HepG2 (cell line): Measurements from ENCODE around the gene HMCN1. TPM values are rescaled to one million over a fixed set of nuclear protein-coding genes. Genes with fewer than 3 reads are reported as not detected.

Experiments used
- RFXAP ChIP-seq: sonication (generic); formaldehyde crosslinking; IDR thresholded peaks from 2 replicates; pipeline ENCODE4 v1.4.0; 2020; ENCODE audit warnings: missing genetic modification reagents, borderline replicate concordance
- RNF2 ChIP-seq: fragments of 450-650 bp; conservative IDR thresholded peaks from 2 replicates; pipeline ENCODE4 v1.6.1; 2016; ENCODE audit warnings: low read depth
- TAF1 ChIP-seq: sonication (generic); formaldehyde crosslinking; IDR thresholded peaks from 2 replicates; pipeline ENCODE4 v1.4.0; 2020; ENCODE audit warnings: missing genetic modification reagents
- ZNF468 ChIP-seq: sonication (generic); formaldehyde crosslinking; IDR thresholded peaks from 2 replicates; pipeline ENCODE4 v1.8.0; 2022; ENCODE audit warnings: mild to moderate bottlenecking, moderate library complexity, missing genetic modification reagents
- ZNF790 ChIP-seq: sonication (generic); formaldehyde crosslinking; IDR thresholded peaks from 2 replicates; pipeline ENCODE4 v1.8.0; 2022; ENCODE audit warnings: missing genetic modification reagents, mild to moderate bottlenecking, borderline replicate concordance
- ZNF839 ChIP-seq: sonication (generic); formaldehyde crosslinking; IDR thresholded peaks from 2 replicates; pipeline ENCODE4 v1.4.0; 2020; ENCODE audit warnings: missing genetic modification reagents, mild to moderate bottlenecking, borderline replicate concordance
- polyA plus RNA-seq, 8 experiments: library from polyadenylated mRNA; depleted of rRNA in 3 of 8; stranded (reverse) in 7 of 8; unstranded in 1 of 8; fragments of >200 nt; fragmentation: Illumina TruSeq in 4 of 8; extraction: Trizol in 4 of 8; gene quantifications; 2 replicates each; pipeline versions ENCODE4 v1.2.1 to v1.2.3, GENCODE V29; 2011 to 2016; ENCODE audit warnings: low read depth in 4 of 8, missing spikeins in 1 of 8, mixed read lengths in 1 of 8; ENCODE audit not compliant: insufficient read depth in 1 of 8
- total RNA-seq, 5 experiments: library from RNA; depleted of rRNA; stranded (reverse); fragments of >200 nt; fragmentation: Illumina TruSeq; extraction: Trizol; gene quantifications; 2 replicates each; pipeline ENCODE4 v1.2.3, GENCODE V29; 2016; ENCODE audit warnings: low read depth in 1 of 5
- TF ChIP-seq, protein P1 (sequence below): sonication (generic); formaldehyde crosslinking; IDR thresholded peaks from 2 replicates; pipeline ENCODE4 v1.5.0; 2020; ENCODE audit warnings: missing genetic modification reagents
- TF ChIP-seq, protein P2 (sequence below): sonication (generic); formaldehyde crosslinking; IDR thresholded peaks from 2 replicates; pipeline ENCODE4 v1.8.0; 2022; ENCODE audit warnings: mild to moderate bottlenecking, missing genetic modification reagents; ENCODE audit not compliant: insufficient replicate concordance
- TF ChIP-seq, protein P3 (sequence below): sonication (generic); formaldehyde crosslinking; IDR thresholded peaks from 2 replicates; pipeline ENCODE4 v1.4.0; 2020; ENCODE audit warnings: missing genetic modification reagents
- TF ChIP-seq, protein P4 (sequence below), 2 experiments: sonication (generic) in 1 of 2; formaldehyde crosslinking in 1 of 2; IDR thresholded peaks; 2 replicates each; pipeline versions ENCODE4 v1.4.0 to v1.6.1; 2016 to 2020; ENCODE audit warnings: borderline replicate concordance in 1 of 2, low read depth in 1 of 2, mild to moderate bottlenecking in 1 of 2, missing genetic modification reagents in 1 of 2
- TF ChIP-seq, protein P5 (sequence below): sonication (generic); formaldehyde crosslinking; conservative IDR thresholded peaks from 2 replicates; pipeline ENCODE4 v1.4.0; 2020; ENCODE audit warnings: missing genetic modification reagents
- TF ChIP-seq, protein P6 (sequence below): IDR thresholded peaks from 2 replicates; pipeline ENCODE4 v1.6.1; 2016; ENCODE audit warnings: control low read depth

Gene HMCN1
- total and polyA plus RNA-seq, 2 of the 13 experiments (the other 11 are each of a cell fraction or from before 2014, with no cell fraction given), result 0.03 TPM; not detected in 1

DNA sequence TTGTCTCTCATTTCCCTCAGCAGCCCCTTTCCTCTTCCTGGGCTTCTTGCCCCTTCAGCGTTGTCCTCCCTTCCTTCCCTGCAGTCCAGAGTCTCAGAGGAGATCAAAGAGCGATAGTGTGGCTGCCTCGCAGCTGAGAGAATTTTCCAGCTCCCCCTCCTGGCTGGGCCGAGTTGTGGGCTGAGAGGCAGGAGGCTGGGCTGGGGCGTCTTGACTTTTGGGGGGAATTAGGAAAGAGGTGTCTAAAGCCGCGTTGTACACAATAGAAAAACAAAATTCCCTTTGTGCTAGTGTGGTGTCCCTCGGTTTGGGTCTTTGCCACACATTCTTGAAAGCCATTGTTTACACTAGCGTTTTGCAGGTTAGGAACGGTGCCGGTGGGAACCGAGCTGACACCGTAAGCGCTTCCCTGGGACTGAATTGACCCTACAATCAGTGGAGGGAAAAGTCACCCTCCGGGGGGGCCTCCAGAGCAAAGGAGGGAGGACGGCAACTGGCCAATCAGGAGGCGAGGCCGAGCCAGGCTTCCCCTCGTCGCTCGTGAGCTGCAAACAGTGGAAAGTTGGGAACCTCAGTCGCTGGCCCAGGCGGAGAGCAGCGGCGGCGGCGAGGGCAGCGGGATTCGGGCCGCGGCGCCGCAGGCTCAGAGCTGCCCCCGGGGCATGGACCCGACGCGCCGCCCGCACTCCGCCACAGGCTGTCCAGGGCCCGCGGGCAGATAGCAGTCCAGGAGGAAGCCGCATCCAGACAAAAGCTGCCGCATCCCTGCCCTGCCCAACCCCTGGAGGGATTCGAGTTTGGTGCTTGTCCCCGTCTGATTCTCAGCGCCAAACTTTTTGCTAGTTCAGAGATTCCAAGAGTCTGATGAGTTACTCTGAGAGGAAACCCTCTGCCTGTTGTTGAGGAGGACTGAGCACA is at the start of gene HMCN1 (continued):
- no peak for TF ChIP-seq RFXAP
- TF ChIP-seq, protein P1, sequence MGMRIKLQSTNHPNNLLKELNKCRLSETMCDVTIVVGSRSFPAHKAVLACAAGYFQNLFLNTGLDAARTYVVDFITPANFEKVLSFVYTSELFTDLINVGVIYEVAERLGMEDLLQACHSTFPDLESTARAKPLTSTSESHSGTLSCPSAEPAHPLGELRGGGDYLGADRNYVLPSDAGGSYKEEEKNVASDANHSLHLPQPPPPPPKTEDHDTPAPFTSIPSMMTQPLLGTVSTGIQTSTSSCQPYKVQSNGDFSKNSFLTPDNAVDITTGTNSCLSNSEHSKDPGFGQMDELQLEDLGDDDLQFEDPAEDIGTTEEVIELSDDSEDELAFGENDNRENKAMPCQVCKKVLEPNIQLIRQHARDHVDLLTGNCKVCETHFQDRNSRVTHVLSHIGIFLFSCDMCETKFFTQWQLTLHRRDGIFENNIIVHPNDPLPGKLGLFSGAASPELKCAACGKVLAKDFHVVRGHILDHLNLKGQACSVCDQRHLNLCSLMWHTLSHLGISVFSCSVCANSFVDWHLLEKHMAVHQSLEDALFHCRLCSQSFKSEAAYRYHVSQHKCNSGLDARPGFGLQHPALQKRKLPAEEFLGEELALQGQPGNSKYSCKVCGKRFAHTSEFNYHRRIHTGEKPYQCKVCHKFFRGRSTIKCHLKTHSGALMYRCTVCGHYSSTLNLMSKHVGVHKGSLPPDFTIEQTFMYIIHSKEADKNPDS (CRISPR knock-in tag), result 0 out of 2 replicates have a peak, but pooled peaks have one; percentile 43
- TF ChIP-seq, protein P2, sequence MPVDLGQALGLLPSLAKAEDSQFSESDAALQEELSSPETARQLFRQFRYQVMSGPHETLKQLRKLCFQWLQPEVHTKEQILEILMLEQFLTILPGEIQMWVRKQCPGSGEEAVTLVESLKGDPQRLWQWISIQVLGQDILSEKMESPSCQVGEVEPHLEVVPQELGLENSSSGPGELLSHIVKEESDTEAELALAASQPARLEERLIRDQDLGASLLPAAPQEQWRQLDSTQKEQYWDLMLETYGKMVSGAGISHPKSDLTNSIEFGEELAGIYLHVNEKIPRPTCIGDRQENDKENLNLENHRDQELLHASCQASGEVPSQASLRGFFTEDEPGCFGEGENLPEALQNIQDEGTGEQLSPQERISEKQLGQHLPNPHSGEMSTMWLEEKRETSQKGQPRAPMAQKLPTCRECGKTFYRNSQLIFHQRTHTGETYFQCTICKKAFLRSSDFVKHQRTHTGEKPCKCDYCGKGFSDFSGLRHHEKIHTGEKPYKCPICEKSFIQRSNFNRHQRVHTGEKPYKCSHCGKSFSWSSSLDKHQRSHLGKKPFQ (CRISPR knock-in tag), result no peak
- TF ChIP-seq ZNF790 (CRISPR knock-in tag), result no peak
- TF ChIP-seq, protein P3, sequence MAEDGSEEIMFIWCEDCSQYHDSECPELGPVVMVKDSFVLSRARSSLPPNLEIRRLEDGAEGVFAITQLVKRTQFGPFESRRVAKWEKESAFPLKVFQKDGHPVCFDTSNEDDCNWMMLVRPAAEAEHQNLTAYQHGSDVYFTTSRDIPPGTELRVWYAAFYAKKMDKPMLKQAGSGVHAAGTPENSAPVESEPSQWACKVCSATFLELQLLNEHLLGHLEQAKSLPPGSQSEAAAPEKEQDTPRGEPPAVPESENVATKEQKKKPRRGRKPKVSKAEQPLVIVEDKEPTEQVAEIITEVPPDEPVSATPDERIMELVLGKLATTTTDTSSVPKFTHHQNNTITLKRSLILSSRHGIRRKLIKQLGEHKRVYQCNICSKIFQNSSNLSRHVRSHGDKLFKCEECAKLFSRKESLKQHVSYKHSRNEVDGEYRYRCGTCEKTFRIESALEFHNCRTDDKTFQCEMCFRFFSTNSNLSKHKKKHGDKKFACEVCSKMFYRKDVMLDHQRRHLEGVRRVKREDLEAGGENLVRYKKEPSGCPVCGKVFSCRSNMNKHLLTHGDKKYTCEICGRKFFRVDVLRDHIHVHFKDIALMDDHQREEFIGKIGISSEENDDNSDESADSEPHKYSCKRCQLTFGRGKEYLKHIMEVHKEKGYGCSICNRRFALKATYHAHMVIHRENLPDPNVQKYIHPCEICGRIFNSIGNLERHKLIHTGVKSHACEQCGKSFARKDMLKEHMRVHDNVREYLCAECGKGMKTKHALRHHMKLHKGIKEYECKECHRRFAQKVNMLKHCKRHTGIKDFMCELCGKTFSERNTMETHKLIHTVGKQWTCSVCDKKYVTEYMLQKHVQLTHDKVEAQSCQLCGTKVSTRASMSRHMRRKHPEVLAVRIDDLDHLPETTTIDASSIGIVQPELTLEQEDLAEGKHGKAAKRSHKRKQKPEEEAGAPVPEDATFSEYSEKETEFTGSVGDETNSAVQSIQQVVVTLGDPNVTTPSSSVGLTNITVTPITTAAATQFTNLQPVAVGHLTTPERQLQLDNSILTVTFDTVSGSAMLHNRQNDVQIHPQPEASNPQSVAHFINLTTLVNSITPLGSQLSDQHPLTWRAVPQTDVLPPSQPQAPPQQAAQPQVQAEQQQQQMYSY, result no peak
- no peak for TF ChIP-seq ZNF468 (CRISPR knock-in tag)
- no peak for TF ChIP-seq TAF1
- TF ChIP-seq, protein P4, sequence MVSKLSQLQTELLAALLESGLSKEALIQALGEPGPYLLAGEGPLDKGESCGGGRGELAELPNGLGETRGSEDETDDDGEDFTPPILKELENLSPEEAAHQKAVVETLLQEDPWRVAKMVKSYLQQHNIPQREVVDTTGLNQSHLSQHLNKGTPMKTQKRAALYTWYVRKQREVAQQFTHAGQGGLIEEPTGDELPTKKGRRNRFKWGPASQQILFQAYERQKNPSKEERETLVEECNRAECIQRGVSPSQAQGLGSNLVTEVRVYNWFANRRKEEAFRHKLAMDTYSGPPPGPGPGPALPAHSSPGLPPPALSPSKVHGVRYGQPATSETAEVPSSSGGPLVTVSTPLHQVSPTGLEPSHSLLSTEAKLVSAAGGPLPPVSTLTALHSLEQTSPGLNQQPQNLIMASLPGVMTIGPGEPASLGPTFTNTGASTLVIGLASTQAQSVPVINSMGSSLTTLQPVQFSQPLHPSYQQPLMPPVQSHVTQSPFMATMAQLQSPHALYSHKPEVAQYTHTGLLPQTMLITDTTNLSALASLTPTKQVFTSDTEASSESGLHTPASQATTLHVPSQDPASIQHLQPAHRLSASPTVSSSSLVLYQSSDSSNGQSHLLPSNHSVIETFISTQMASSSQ (IDR thresholded peaks at IDR 0.05; ENCODE audit: low read depth), result no peak
- TF ChIP-seq, protein P4 (CRISPR knock-in tag; IDR thresholded peaks at IDR 0.05; ENCODE audit: borderline replicate concordance), result no peak
- TF ChIP-seq RNF2, result no peak
- TF ChIP-seq ZNF839 (CRISPR knock-in tag), result no peak
- TF ChIP-seq, protein P5, sequence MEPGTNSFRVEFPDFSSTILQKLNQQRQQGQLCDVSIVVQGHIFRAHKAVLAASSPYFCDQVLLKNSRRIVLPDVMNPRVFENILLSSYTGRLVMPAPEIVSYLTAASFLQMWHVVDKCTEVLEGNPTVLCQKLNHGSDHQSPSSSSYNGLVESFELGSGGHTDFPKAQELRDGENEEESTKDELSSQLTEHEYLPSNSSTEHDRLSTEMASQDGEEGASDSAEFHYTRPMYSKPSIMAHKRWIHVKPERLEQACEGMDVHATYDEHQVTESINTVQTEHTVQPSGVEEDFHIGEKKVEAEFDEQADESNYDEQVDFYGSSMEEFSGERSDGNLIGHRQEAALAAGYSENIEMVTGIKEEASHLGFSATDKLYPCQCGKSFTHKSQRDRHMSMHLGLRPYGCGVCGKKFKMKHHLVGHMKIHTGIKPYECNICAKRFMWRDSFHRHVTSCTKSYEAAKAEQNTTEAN (CRISPR knock-in tag), result no peak
- TF ChIP-seq, protein P6, sequence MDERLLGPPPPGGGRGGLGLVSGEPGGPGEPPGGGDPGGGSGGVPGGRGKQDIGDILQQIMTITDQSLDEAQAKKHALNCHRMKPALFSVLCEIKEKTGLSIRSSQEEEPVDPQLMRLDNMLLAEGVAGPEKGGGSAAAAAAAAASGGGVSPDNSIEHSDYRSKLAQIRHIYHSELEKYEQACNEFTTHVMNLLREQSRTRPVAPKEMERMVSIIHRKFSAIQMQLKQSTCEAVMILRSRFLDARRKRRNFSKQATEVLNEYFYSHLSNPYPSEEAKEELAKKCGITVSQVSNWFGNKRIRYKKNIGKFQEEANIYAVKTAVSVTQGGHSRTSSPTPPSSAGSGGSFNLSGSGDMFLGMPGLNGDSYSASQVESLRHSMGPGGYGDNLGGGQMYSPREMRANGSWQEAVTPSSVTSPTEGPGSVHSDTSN (CRISPR knock-in tag), result no peak
